Ovary (tissue), 3 donors: ENCODE data around the gene SH3PXD2B.

Source experiments
- EP300 ChIP-seq: sonication (generic); formaldehyde crosslinking; IDR thresholded peaks from one replicate; pipeline ENCODE4 v1.6.1; 2017; ENCODE audit warnings: antibody characterized with exemption
- POLR2A ChIP-seq: fragments of 450-650 bp; IDR thresholded peaks from one replicate; pipeline ENCODE4 v1.6.1; 2017; ENCODE audit warnings: antibody characterized with exemption, mild to moderate bottlenecking, moderate library complexity
- TF ChIP-seq, protein P1 (sequence below), 3 donors: fragments of 450-650 bp in 2 of 3; fragments of 200-600 bp in 1 of 3; IDR thresholded peaks; one replicate each; pipeline versions ENCODE4 v1.5.1 to v1.8.0; 2016 to 2022; ENCODE audit warnings: antibody characterized with exemption in 3 of 3, mild to moderate bottlenecking in 1 of 3
- donor health status: DM: no; HTN: no; CAD: no.

DNA sequence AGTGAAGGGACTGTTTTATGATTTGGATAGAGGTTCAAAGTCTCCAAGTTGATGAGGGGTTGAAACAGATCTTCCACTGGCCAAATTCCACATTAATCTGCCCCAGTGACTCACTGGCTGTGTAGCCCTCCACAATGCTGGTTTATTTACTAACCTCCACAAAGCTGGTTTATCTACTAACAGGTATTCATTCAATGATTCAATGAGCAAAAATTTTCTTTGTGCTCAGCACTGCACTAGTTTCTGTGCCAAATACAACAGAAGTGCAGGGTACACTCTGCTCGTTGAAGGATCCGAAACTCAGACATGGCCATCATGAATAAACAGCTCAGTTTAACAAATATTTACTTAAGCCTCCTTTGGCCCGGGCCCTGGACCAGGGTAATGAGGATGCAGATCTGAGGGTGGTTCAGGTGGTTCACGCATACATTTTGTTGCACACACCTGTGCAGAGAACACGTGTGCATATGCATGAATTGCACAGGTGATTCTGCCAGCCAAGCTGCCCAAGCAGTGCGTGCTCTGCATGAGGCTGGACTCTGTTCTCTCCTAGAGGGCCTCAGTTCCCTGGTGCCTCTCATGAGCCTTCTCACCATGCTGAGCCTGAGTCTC is 71.0 kb downstream of the SH3PXD2B start:
- TF ChIP-seq POLR2A (no peak), EP300 (no peak)
- TF ChIP-seq, protein P1, sequence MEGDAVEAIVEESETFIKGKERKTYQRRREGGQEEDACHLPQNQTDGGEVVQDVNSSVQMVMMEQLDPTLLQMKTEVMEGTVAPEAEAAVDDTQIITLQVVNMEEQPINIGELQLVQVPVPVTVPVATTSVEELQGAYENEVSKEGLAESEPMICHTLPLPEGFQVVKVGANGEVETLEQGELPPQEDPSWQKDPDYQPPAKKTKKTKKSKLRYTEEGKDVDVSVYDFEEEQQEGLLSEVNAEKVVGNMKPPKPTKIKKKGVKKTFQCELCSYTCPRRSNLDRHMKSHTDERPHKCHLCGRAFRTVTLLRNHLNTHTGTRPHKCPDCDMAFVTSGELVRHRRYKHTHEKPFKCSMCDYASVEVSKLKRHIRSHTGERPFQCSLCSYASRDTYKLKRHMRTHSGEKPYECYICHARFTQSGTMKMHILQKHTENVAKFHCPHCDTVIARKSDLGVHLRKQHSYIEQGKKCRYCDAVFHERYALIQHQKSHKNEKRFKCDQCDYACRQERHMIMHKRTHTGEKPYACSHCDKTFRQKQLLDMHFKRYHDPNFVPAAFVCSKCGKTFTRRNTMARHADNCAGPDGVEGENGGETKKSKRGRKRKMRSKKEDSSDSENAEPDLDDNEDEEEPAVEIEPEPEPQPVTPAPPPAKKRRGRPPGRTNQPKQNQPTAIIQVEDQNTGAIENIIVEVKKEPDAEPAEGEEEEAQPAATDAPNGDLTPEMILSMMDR (IDR thresholded peaks at IDR 0.05) = no peak
